K562 (cell line): ENCODE results near the gene SYVN1. TPM values are rescaled to one million over a fixed set of nuclear protein-coding genes. Genes with fewer than 3 reads are reported as not detected.
A peak's percentile ranks its signal among the peaks of the same experiment; 100 is the strongest.

Experiments
- ATAC-seq: fragments of 200-7000 bp; cut with Tn5 transposase; 3 replicates; pipeline ENCODE4 v1.9.1; 2020; ENCODE audit warnings: moderate library complexity
- BruUV-seq: library from RNA; stranded (reverse); fragments of 400-500 nt; replicated peaks from 2 replicates; lab custom pipeline; 2021; lab: Mats Ljungman, UMichigan
- CTCF ChIA-PET: fragments of 300-600 bp; formaldehyde crosslinking; extraction: SDS; loops from one replicate; lab custom pipeline; 2021; ENCODE audit warnings: low intra/inter-chr PET ratio; lab: Yijun Ruan, JAX
- POLR2A ChIA-PET: fragments of 300-600, 350-650 bp; sonication (Branson Sonifier 250); formaldehyde crosslinking; extraction: SDS; loops from one replicate; lab custom pipeline; 2021; ENCODE audit warnings: antibody characterized with exemption, inconsistent platforms; lab: Yijun Ruan, JAX
- DNase-seq, 4 experiments: peaks; one replicate each; pipeline versions ENCODE4 v3.0.0 to v3.0.0-alpha.2; 2011 to 2018; ENCODE audit warnings: low spot score in 3 of 4, mixed read lengths in 3 of 4; ENCODE audit errors: extremely low read depth in 1 of 4
- FAIRE-seq: peaks from 2 replicates; lab custom pipeline; 2011; peaks lifted over from hg19 to GRCh38; lab: Jason Lieb, UNC
- H2AFZ ChIP-seq: 2 replicates; pipeline ENCODE4 v1.6.0; 2011; ENCODE audit warnings: low read depth, low read length, control low read depth, inconsistent platforms
- H3K27ac ChIP-seq: fragments of 200-600 bp; 3 replicates; pipeline ENCODE4 v1.8.0; 2011; ENCODE audit warnings: low read depth, mild to moderate bottlenecking, control low read depth, inconsistent platforms, low read length, moderate library complexity, mixed read lengths; ENCODE audit errors: extremely low read depth
- H3K27me3 ChIP-seq, 2 experiments: fragments of 300-600 bp in 1 of 2; 2 replicates in 1 of 2; 3 replicates in 1 of 2; pipeline versions ENCODE4 v1.6.0 to v1.8.0; 2011; ENCODE audit warnings: inconsistent platforms in 2 of 2, low read length in 2 of 2, mild to moderate bottlenecking in 1 of 2, mixed read lengths in 1 of 2, moderate library complexity in 1 of 2; ENCODE audit not compliant: control insufficient read depth in 2 of 2, insufficient read depth in 2 of 2
- H3K36me3 ChIP-seq: fragments of 300-600 bp; 3 replicates; pipeline ENCODE4 v1.8.0; 2011; ENCODE audit warnings: mild to moderate bottlenecking, low read length, inconsistent platforms; ENCODE audit not compliant: control insufficient read depth, insufficient read depth
- H3K4me1 ChIP-seq, 2 experiments: fragments of 200-600 bp in 1 of 2; replicated peaks in 1 of 2; 2 replicates in 1 of 2; 3 replicates in 1 of 2; pipeline versions ENCODE4 v1.5.1 to v1.8.0; 2011; ENCODE audit warnings: inconsistent platforms in 2 of 2, low read length in 2 of 2, mild to moderate bottlenecking in 1 of 2, mixed read lengths in 1 of 2, moderate library complexity in 1 of 2; ENCODE audit not compliant: control insufficient read depth in 2 of 2, insufficient read depth in 2 of 2
- H3K4me2 ChIP-seq: 2 replicates; pipeline ENCODE4 v1.6.1; 2011; ENCODE audit warnings: low read length, control low read depth, inconsistent platforms, mixed read lengths; ENCODE audit not compliant: insufficient read depth
- H3K4me3 ChIP-seq: fragments of 200-600 bp; sonication (generic), shearing (Covaris generic); 2 replicates; pipeline ENCODE4 v1.5.1; 2016; ENCODE audit warnings: control low read depth, inconsistent platforms
- H3K79me2 ChIP-seq: fragments of 200-600 bp; 3 replicates; pipeline ENCODE4 v1.8.0; 2011; ENCODE audit warnings: low read length, inconsistent platforms; ENCODE audit not compliant: control insufficient read depth, insufficient read depth
- H3K9ac ChIP-seq, 2 experiments: 2 replicates each; pipeline versions ENCODE4 v1.6.0 to v1.6.1; 2011; ENCODE audit warnings: low read depth in 2 of 2, low read length in 2 of 2, control low read depth in 1 of 2, inconsistent platforms in 1 of 2, mild to moderate bottlenecking in 1 of 2, mixed read lengths in 1 of 2; ENCODE audit not compliant: insufficient read depth in 1 of 2
- H3K9me1 ChIP-seq: one replicate; pipeline ENCODE4 v1.6.0; 2011; ENCODE audit warnings: inconsistent platforms, mild to moderate bottlenecking, low read length, moderate library complexity; ENCODE audit not compliant: control insufficient read depth, insufficient read depth
- H3K9me3 ChIP-seq: replicated peaks from 2 replicates; pipeline ENCODE4 v1.5.1; 2011; ENCODE audit warnings: low read depth, low read length, inconsistent platforms; ENCODE audit not compliant: control insufficient read depth, insufficient read depth
- H4K20me1 ChIP-seq: replicated peaks from 2 replicates; pipeline ENCODE4 v1.6.1; 2011; ENCODE audit warnings: low read length, inconsistent platforms, mixed read lengths; ENCODE audit not compliant: control insufficient read depth, insufficient read depth
- ILF3 ChIP-seq: fragments of 450-650 bp; IDR thresholded peaks from 2 replicates; pipeline ENCODE4 v1.6.1; 2018; ENCODE audit warnings: antibody characterized with exemption, mild to moderate bottlenecking, moderate library complexity, borderline replicate concordance
- NFYB ChIP-seq: IDR thresholded peaks from 2 replicates; pipeline ENCODE4 v1.6.1; 2011; ENCODE audit warnings: mild to moderate bottlenecking, moderate library complexity; ENCODE audit not compliant: insufficient read length; ENCODE audit errors: extremely low read depth
- ZNF551 ChIP-seq: fragments of 250-450 bp; sonication (Bioruptor Pico); IDR thresholded peaks from 2 replicates; pipeline ENCODE4 v1.5.0; 2021; ENCODE audit warnings: mild to moderate bottlenecking, moderate library complexity
- WGBS: fragments of 100-300 bp; shearing (Covaris generic); methylation state at CpG from one replicate; pipeline ENCODE4 v1.1.6; 2016; ENCODE audit warnings: low coverage, mixed read lengths; ENCODE audit not compliant: insufficient coverage; ENCODE audit errors: missing lambda C conversion rate; 5-methylcytosine and 5-hydroxymethylcytosine counted together
- in situ Hi-C: fragments of 300-500 bp; cut with MboI; formaldehyde crosslinking; loops from 4 replicates; pipeline ENCODE4 v1.15.0; 2018; ENCODE audit warnings: inconsistent platforms, mixed read lengths
- intact Hi-C: fragments of 100-400 bp; cut with micrococcal nuclease; formaldehyde crosslinking; loops from 2 replicates; pipeline ENCODE4 v1.14.2; 2022
- polyA plus RNA-seq, 8 experiments: library from polyadenylated mRNA; depleted of rRNA in 4 of 8; stranded (reverse) in 5 of 8; unstranded in 3 of 8; fragments of >200 nt; fragmentation: Nextera tagmentation in 2 of 8; fragmentation: Illumina TruSeq in 1 of 8; extraction: Ambion mirVana in 2 of 8; extraction: Trizol in 1 of 8; gene quantifications; 2 replicates each; pipeline versions ENCODE4 v1.2.1 to v1.2.3, GENCODE V29; 2011 to 2014; ENCODE audit warnings: inconsistent platforms in 1 of 8, missing spikeins in 1 of 8
- total RNA-seq, 7 experiments: library from RNA; depleted of rRNA in 6 of 7; stranded (reverse); fragments of >200 nt in 6 of 7; fragmentation: Illumina TruSeq in 2 of 7; extraction: Trizol in 2 of 7; gene quantifications; 2 replicates each; pipeline versions ENCODE4 v1.2.1 to v1.2.3, GENCODE V29; 2011 to 2021; ENCODE audit warnings: low replicate concordance in 1 of 7
- TF ChIP-seq, protein P1 (sequence below): sonication (generic); formaldehyde crosslinking; IDR thresholded peaks from 2 replicates; pipeline ENCODE4 v1.9.0; 2022; ENCODE audit warnings: mild to moderate bottlenecking, missing genetic modification reagents

Gene SYVN1
- total and polyA plus RNA-seq, 9 of the 15 experiments (the other 6 are each of a cell fraction or from before 2014, with no cell fraction given) = 0.41 to 47.4 (median 9.9) TPM

DNA sequence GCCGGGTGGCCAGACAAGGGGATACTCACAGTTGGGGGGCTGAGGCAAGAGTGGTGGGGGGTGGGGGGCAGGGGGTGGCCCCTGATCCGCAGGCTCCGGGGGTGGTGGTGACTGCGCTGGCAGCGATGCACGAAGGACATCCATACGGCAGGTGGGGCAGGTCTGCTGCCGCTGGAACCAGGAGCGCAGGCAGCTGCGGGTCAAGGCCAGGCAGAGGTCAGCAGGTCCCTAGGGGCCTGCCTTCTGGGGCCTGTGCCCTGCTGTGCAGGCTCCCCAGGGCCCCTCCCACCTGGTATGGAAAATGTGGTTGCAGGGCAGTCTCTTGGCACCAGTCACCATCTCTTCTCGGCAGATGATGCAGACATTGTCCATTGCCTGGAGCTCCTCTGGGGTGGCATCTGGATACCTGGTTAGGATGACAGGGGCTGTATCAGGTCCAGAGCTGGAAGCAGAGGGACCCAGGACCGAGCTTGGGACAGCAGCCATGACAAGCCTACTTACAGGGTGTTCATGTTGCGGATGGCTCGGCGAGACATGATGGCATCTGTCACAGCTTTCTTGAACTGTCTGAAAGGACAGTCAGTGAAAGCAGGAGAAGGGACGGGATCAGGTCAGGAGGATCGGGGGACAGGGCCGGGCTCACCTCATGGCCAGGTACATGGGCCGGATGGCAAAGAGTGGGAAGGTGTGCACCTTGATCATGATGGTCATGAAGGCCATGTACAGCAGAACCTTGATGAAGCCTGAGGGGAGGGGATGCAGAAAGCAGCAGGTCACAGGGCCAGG, 3.5 kb downstream of the SYVN1 start:
- ChIA-PET POLR2A (interaction anchor here (1.1 to 8.4 kb wide), 5 partner anchors 10 to 286 kb away, joined by 4 to 182 read pairs (median 4); partner anchors contain the start of genes FAU, MRPL49, SPDYC and ZNHIT2), CTCF (no interaction called here)
- Histone ChIP-seq H3K79me2 (peaks cover 41% of the 10 kb centered on the region), H4K20me1 (peaks cover 9% of the 10 kb centered on the region; the same call in 1 of the 2 replicates), H3K27ac (no peak overlapping the region), H3K9ac (no peak overlapping the region), H3K36me3 (peaks cover 71% of the 10 kb centered on the region), H3K4me3 (no peak overlapping the region), H3K9me3 (no peaks in the 10 kb centered on the region), H3K27me3 (no peaks in the 10 kb centered on the region), H3K4me2 (no peak overlapping the region), H3K9me1 (peaks cover 4% of the 10 kb centered on the region), H3K4me1 (peaks cover 13 to 38% of the 10 kb centered on the region in 2 experiments; a peak in 4 of 5 replicates), H2AFZ (no peak overlapping the region)
- intact Hi-C loops = no loop called here
- no peak for FAIRE-seq
- TF ChIP-seq, protein P1, sequence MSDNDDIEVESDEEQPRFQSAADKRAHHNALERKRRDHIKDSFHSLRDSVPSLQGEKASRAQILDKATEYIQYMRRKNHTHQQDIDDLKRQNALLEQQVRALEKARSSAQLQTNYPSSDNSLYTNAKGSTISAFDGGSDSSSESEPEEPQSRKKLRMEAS = 0 out of 2 replicates have a peak, but pooled peaks have one; percentile 16
- no peak for TF ChIP-seq ZNF551
- no peak for TF ChIP-seq ILF3
- no peak for TF ChIP-seq NFYB
- no peak for DNase-seq
- 97% methylated on average over 10 of the region's 19 CpGs for WGBS
- no TSS peak for BruUV-seq
- in situ Hi-C loops = no loop called here
- no peak for ATAC-seq
